BJ (cell line): ENCODE measurements around the gene NUP85. TPM values are rescaled to one million over a fixed set of nuclear protein-coding genes. Genes with fewer than 3 reads are reported as not detected.

Experiments used
- CTCF ChIA-PET: fragments of 350-600 bp; formaldehyde crosslinking; extraction: SDS; loops from one replicate; lab custom pipeline; 2021; ENCODE audit warnings: antibody characterized with exemption, inconsistent platforms; lab: Yijun Ruan, JAX
- POLR2A ChIA-PET: fragments of 300-600 bp; sonication (Branson Sonifier 250); formaldehyde crosslinking; extraction: SDS; loops from one replicate; lab custom pipeline; 2021; ENCODE audit warnings: antibody characterized with exemption; lab: Charles Lee
- DNase-seq: peaks from one replicate; pipeline ENCODE4 v3.0.0-alpha.2; 2011; ENCODE audit warnings: low read depth
- H3K27me3 ChIP-seq: 2 replicates; pipeline ENCODE4 v1.6.0; 2011; ENCODE audit warnings: low read length; ENCODE audit not compliant: control insufficient read depth, insufficient read depth
- H3K36me3 ChIP-seq: 2 replicates; pipeline ENCODE4 v1.5.1; 2011; ENCODE audit warnings: low read length; ENCODE audit not compliant: control insufficient read depth, insufficient read depth
- H3K4me3 ChIP-seq: 2 replicates; pipeline ENCODE4 v1.5.1; 2011; ENCODE audit warnings: low read depth, mild to moderate bottlenecking, control low read depth, low read length
- polyA plus RNA-seq: library from polyadenylated mRNA; depleted of rRNA; stranded (reverse); fragments of >200 nt; gene quantifications from 2 replicates; pipeline ENCODE4 v1.2.3, GENCODE V29; 2011
- TF ChIP-seq, protein P1 (sequence below): IDR thresholded peaks from 2 replicates; pipeline ENCODE4 v1.5.1; 2011; ENCODE audit warnings: low read depth, mild to moderate bottlenecking, control low read depth, inconsistent platforms, low read length, moderate library complexity; ENCODE audit not compliant: insufficient read depth

Gene NUP85
- polyA plus RNA-seq, 1 experiment = 74.1 TPM

DNA sequence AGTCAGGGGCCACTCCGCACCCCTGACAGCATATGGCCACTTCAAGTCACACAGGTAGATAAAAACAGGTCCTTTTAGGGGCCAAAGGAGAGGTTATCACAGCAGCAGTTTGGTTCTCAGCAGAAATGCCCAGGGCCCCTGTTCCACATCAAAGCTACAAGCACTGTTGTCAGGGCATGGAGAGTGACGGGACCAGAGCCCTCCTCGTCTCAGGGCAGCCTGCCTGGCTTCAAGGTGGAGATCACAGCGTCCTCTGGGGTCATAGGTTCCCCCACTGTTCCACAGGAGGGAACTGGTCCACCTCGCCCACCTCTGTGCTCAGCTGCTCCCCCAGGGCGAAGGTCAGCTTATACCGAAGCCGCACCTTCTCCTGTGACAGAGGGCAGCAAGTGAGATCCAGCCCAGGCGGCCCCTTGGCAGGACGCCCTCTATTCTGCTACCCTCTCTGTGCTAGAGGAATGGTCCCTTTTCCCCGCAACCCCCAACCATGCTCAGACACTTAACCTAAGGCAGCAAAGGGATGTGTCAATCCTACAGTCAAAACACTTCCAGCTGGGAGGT lies 32.6 kb downstream of the NUP85 start:
- ChIA-PET CTCF (interaction anchor here (1.2 to 4.9 kb wide), 3 partner anchors 9 to 23 kb away, joined by 5 to 50 read pairs (median 47); no protein-coding TSS in a partner anchor), POLR2A (no interaction called here)
- no peaks in the 10 kb centered on the region for H3K27me3 ChIP-seq
- peaks cover 43% of the 10 kb centered on the region for H3K36me3 ChIP-seq
- H3K4me3 ChIP-seq = no peak overlapping the region
- TF ChIP-seq, protein P1, sequence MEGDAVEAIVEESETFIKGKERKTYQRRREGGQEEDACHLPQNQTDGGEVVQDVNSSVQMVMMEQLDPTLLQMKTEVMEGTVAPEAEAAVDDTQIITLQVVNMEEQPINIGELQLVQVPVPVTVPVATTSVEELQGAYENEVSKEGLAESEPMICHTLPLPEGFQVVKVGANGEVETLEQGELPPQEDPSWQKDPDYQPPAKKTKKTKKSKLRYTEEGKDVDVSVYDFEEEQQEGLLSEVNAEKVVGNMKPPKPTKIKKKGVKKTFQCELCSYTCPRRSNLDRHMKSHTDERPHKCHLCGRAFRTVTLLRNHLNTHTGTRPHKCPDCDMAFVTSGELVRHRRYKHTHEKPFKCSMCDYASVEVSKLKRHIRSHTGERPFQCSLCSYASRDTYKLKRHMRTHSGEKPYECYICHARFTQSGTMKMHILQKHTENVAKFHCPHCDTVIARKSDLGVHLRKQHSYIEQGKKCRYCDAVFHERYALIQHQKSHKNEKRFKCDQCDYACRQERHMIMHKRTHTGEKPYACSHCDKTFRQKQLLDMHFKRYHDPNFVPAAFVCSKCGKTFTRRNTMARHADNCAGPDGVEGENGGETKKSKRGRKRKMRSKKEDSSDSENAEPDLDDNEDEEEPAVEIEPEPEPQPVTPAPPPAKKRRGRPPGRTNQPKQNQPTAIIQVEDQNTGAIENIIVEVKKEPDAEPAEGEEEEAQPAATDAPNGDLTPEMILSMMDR = no peak
- DNase-seq = no peak

DNA sequence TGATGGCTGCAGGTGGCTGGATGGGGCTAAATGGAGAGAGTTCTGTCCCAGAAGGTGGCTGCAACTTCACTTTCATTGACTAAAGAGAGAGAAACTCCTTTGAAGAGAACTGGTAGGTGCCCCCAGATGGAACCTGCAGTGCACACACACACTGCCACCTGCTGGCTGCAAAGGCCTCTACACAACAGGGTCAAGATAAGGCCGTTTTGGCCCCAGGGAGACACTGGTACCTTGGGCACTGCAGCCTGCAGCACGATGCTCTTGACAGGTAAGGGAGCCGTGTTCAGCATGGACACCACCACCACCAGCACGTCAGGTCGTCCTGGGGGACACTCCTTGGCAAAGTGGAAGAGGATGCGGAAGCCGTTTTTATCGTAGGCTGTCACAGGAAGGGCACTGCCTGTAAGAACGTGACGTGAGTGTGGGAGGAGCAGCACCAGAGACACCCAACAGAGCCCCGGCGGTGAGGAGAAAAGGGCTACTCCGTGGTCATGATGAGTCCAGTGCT lies 33.3 kb downstream of the NUP85 start:
- peaks cover 44% of the 10 kb centered on the region for H3K36me3 ChIP-seq
- no peak for DNase-seq
- TF ChIP-seq, protein P1 = peak; percentile 91
- ChIA-PET CTCF (interaction anchor here (0.8 to 4.9 kb wide), 8 partner anchors 9 to 277 kb away, joined by 3 to 50 read pairs (median 11); partner anchors contain the start of gene GGA3), POLR2A (no interaction called here)
- H3K27me3 ChIP-seq = no peaks in the 10 kb centered on the region
- no peak overlapping the region for H3K4me3 ChIP-seq

DNA sequence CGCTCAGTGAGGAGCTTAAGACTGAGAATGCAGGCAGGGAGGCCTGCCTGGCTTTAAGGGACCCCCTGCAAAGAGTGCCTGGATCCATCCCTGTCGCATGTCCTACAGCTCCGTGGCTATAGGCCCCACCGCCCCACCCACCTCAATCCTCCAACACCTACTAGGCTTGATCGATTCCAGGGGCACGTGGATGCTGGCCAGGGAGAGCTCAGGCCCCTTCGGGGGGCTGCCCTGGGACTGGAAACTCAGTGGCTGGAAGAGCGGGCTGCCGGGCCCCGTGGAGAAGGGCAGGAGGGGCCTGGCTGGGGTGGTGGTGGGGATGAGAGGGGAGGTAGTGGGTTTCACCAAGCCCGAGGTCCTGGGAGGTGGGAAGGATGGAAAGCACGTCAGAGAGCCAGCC lies 33.7 kb downstream of the NUP85 start:
- H3K4me3 ChIP-seq = no peak overlapping the region
- DNase-seq = no peak
- TF ChIP-seq, protein P1 = no peak
- no peaks in the 10 kb centered on the region for H3K27me3 ChIP-seq
- ChIA-PET POLR2A (no interaction called here), CTCF (interaction anchor here (0.8 to 4.9 kb wide), 9 partner anchors 10 to 277 kb away, joined by 3 to 50 read pairs (median 8); partner anchors contain the start of genes GGA3 and SLC25A19)
- peaks cover 45% of the 10 kb centered on the region for H3K36me3 ChIP-seq

DNA sequence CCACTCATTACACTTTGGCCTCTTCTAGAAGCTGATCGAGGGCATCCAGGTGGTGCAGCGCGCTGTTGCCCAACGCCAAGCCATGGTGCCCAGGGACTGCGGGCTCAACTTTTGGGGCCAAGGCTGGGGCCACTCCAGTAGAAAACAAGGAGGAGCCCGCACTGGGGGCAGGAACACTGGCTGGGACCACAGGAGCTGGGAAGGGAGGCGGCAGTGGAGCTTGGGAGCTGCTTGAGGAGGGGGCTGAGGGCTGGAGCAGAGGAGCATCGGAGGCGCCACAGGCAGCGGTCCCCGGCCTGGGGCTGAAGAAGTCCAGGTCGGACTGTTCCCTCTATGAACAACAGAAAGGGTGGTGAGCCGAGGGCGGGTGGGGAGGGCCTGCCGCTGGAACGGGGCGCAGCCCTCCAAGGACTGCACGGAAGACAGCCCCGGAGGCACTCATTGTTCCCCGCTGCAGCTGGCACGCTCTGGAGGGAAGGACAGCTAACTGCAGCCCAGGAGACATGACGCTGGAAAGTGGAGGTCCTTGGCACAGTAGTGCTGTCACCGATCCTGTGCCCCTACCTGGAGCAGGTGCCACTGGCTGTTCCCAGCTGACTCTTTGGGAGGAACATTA lies 34.4 kb downstream of the NUP85 start:
- CTCF ChIA-PET = interaction anchor here (0.5 to 4.9 kb wide), 15 partner anchors 10 to 278 kb away, joined by 3 to 50 read pairs (median 4); partner anchors contain the start of genes GGA3 and SLC25A19
- Histone ChIP-seq H3K27me3 (no peaks in the 10 kb centered on the region), H3K4me3 (no peak overlapping the region), H3K36me3 (peaks cover 44% of the 10 kb centered on the region)
- POLR2A ChIA-PET = no interaction called here
- no peak for DNase-seq
- TF ChIP-seq, protein P1 = no peak
